GM10248 (cell line): Measurements from ENCODE around the gene FAM177B.

Source experiments
- CTCF ChIA-PET: fragments of 300-600 bp; sonication (Branson Sonifier 250); formaldehyde crosslinking; extraction: SDS; loops from one replicate; lab custom pipeline; 2021; ENCODE audit warnings: antibody characterized with exemption; lab: Yijun Ruan, JAX
- POLR2A ChIA-PET: fragments of 350-650 bp; sonication (Branson Sonifier 250); formaldehyde crosslinking; extraction: SDS; loops from one replicate; lab custom pipeline; 2020; ENCODE audit warnings: antibody characterized with exemption; lab: Yijun Ruan, JAX
- DNase-seq: peaks from one replicate; pipeline ENCODE4 v3.0.0; 2012; ENCODE audit errors: extremely low spot score
- CTCF ChIP-seq: IDR thresholded peaks from 2 replicates; pipeline ENCODE4 v1.5.1; 2012; ENCODE audit warnings: mild to moderate bottlenecking, low read depth; ENCODE audit errors: extremely low read depth, missing control alignments, control extremely low read depth

Gene FAM177B

GRCh38 chr1:222781251-222781650 is 44.2 kb downstream of the FAM177B start:
- DNase-seq: no peak
- ChIA-PET CTCF (no interaction called here), POLR2A (no interaction called here)
- no peak for TF ChIP-seq CTCF

GRCh38 chr1:222783051-222783450 is 46.0 kb downstream of the FAM177B start:
- ChIA-PET POLR2A (no interaction called here), CTCF (interaction anchor here (0.6 kb wide), 1 partner anchor 339 kb away, joined by 3 read pairs; no protein-coding TSS in a partner anchor)
- TF ChIP-seq CTCF: no peak

GRCh38 chr1:222784371-222784770 is 47.4 kb downstream of the FAM177B start:
- ChIA-PET CTCF (no interaction called here), POLR2A (no interaction called here)
- no peak for DNase-seq
- no peak for TF ChIP-seq CTCF

More at GRCh38 chr1:222783051-222783450, 46.0 kb downstream of the FAM177B start:
- DNase-seq: no peak

GRCh38 chr1:222784916-222785315 is 47.9 kb downstream of the FAM177B start:
- TF ChIP-seq CTCF: no peak
- ChIA-PET CTCF (no interaction called here), POLR2A (no interaction called here)
- DNase-seq: no peak

- DNase-seq: no peak
- ChIA-PET CTCF (no interaction called here), POLR2A (interaction anchor here (0.5 kb wide), 1 partner anchor 293 kb away, joined by 4 read pairs; no protein-coding TSS in a partner anchor)
- TF ChIP-seq CTCF: no peak
These were observed 48.5 kb downstream of the FAM177B start for GRCh38 chr1:222785529-222785928.

- ChIA-PET POLR2A (interaction anchor here (0.5 kb wide), 1 partner anchor 293 kb away, joined by 4 read pairs; no protein-coding TSS in a partner anchor), CTCF (no interaction called here)
- no peak for DNase-seq
- TF ChIP-seq CTCF: no peak
These were observed 49.1 kb downstream of the FAM177B start for GRCh38 chr1:222786121-222786520.
